ENCODE data around the gene C19orf12.

The C19orf12 gene

GRCh38 chr19:29680447-29680846 lies 34.6 kb downstream of the C19orf12 start:
- TF ChIP-seq GATA3 (IDR thresholded peaks at IDR 0.05; ENCODE audit: low read depth, low read length) (no peak), GATA2 (IDR thresholded peaks at IDR 0.05; ENCODE audit: low read depth, low read length) (no peak)

- TF ChIP-seq GATA2 (IDR thresholded peaks at IDR 0.05; ENCODE audit: low read depth, low read length) (no peak), GATA3 (IDR thresholded peaks at IDR 0.05; ENCODE audit: low read depth, low read length) (no peak)
Observed at GRCh38 chr19:29679598-29680210, 35.4 kb downstream of the C19orf12 start.

- TF ChIP-seq GATA3 (IDR thresholded peaks at IDR 0.05; ENCODE audit: low read depth, low read length), result no peak
Observed at GRCh38 chr19:29678484-29679106, 36.5 kb downstream of the C19orf12 start.

- TF ChIP-seq GATA2 (IDR thresholded peaks at IDR 0.05; ENCODE audit: low read depth, low read length), result no peak
- no peak for TF ChIP-seq GATA3 (IDR thresholded peaks at IDR 0.05; ENCODE audit: low read depth, low read length)
Observed at GRCh38 chr19:29677001-29677817, 37.9 kb downstream of the C19orf12 start.

- TF ChIP-seq GATA2 (IDR thresholded peaks at IDR 0.05; ENCODE audit: low read depth, low read length), result no peak
- TF ChIP-seq GATA3 (IDR thresholded peaks at IDR 0.05; ENCODE audit: low read depth, low read length), result no peak
Observed at GRCh38 chr19:29676586-29676985, 38.5 kb downstream of the C19orf12 start.

GRCh38 chr19:29675650-29676186 lies 39.3 kb downstream of the C19orf12 start:
- no peak for TF ChIP-seq GATA3 (IDR thresholded peaks at IDR 0.05; ENCODE audit: low read depth, low read length)
- TF ChIP-seq GATA2 (IDR thresholded peaks at IDR 0.05; ENCODE audit: low read depth, low read length), result no peak

GRCh38 chr19:29675120-29675649 lies 39.9 kb downstream of the C19orf12 start:
- TF ChIP-seq GATA3 (IDR thresholded peaks at IDR 0.05; ENCODE audit: low read depth, low read length), result no peak

- TF ChIP-seq GATA3 (IDR thresholded peaks at IDR 0.05; ENCODE audit: low read depth, low read length) (no peak), GATA2 (IDR thresholded peaks at IDR 0.05; ENCODE audit: low read depth, low read length) (no peak)
Observed at GRCh38 chr19:29674374-29675119, 40.5 kb downstream of the C19orf12 start.

GRCh38 chr19:29673451-29674371 lies 41.4 kb downstream of the C19orf12 start:
- TF ChIP-seq GATA3 (IDR thresholded peaks at IDR 0.05; ENCODE audit: low read depth, low read length), result no peak
- TF ChIP-seq GATA2 (IDR thresholded peaks at IDR 0.05; ENCODE audit: low read depth, low read length), result no peak

GRCh38 chr19:29672933-29673336 lies 42.1 kb downstream of the C19orf12 start:
- TF ChIP-seq GATA2 (IDR thresholded peaks at IDR 0.05; ENCODE audit: low read depth, low read length) (no peak), GATA3 (IDR thresholded peaks at IDR 0.05; ENCODE audit: low read depth, low read length) (no peak)

GRCh38 chr19:29672319-29672932 lies 42.6 kb downstream of the C19orf12 start:
- TF ChIP-seq GATA2 (IDR thresholded peaks at IDR 0.05; ENCODE audit: low read depth, low read length) (no peak), GATA3 (IDR thresholded peaks at IDR 0.05; ENCODE audit: low read depth, low read length) (no peak)

GRCh38 chr19:29671393-29672160 lies 43.5 kb downstream of the C19orf12 start:
- TF ChIP-seq GATA3 (IDR thresholded peaks at IDR 0.05; ENCODE audit: low read depth, low read length), result no peak
- no peak for TF ChIP-seq GATA2 (IDR thresholded peaks at IDR 0.05; ENCODE audit: low read depth, low read length)

All from SH-SY5Y (cell line).